H1 (cell line): Measurements from ENCODE around the gene SND1. TPM values are rescaled to one million over a fixed set of nuclear protein-coding genes. Genes with fewer than 3 reads are reported as not detected.

ENCODE experiments used
- CTCF ChIA-PET: fragments of 300-600 bp; sonication (Branson Sonifier 250); formaldehyde crosslinking; loops from one replicate; lab custom pipeline; 2021; ENCODE audit not compliant: partially characterized antibody; lab: Charles Lee
- POLR2A ChIA-PET: fragments of 300-600 bp; sonication (Branson Sonifier 250); formaldehyde crosslinking; loops from one replicate; lab custom pipeline; 2021; ENCODE audit warnings: inconsistent platforms; ENCODE audit not compliant: partially characterized antibody; lab: Charles Lee
- DNase-seq, 2 experiments: peaks; one replicate each; pipeline versions ENCODE4 v3.0.0 to v3.0.0-alpha.2; 2010 to 2022; ENCODE audit warnings: low spot score in 2 of 2, low read depth in 1 of 2, mixed read lengths in 1 of 2
- FAIRE-seq: peaks from 2 replicates; lab custom pipeline; 2011; peaks lifted over from hg19 to GRCh38; lab: Jason Lieb, UNC
- H2AFZ ChIP-seq: 2 replicates; pipeline ENCODE4 v1.8.1; 2012; ENCODE audit warnings: low read length, inconsistent platforms
- H2AK5ac ChIP-seq: 2 replicates; pipeline ENCODE4 v1.6.1; 2013; ENCODE audit warnings: low read depth, low read length
- H2BK120ac ChIP-seq: replicated peaks from 2 replicates; pipeline ENCODE3; 2013; ENCODE audit warnings: low read depth, low read length, inconsistent platforms
- H2BK12ac ChIP-seq: 2 replicates; pipeline ENCODE4 v1.6.1; 2013; ENCODE audit warnings: low read depth, low read length
- H2BK15ac ChIP-seq: 2 replicates; pipeline ENCODE4 v1.6.1; 2013; ENCODE audit warnings: low read length
- H2BK20ac ChIP-seq: 2 replicates; pipeline ENCODE4 v1.6.1; 2013; ENCODE audit warnings: low read length
- H2BK5ac ChIP-seq: 2 replicates; pipeline ENCODE4 v1.6.1; 2013; ENCODE audit warnings: low read depth, low read length
- H3K14ac ChIP-seq: 2 replicates; pipeline ENCODE4 v1.6.1; 2013; ENCODE audit warnings: inconsistent platforms; ENCODE audit not compliant: insufficient read length
- H3K18ac ChIP-seq: 2 replicates; pipeline ENCODE4 v1.6.1; 2013; ENCODE audit warnings: low read length; ENCODE audit errors: extremely low read depth
- H3K23ac ChIP-seq: 2 replicates; pipeline ENCODE4 v1.6.1; 2013; ENCODE audit warnings: inconsistent platforms; ENCODE audit not compliant: insufficient read length
- H3K23me2 ChIP-seq: 2 replicates; pipeline ENCODE4 v1.6.1; 2013; ENCODE audit warnings: low read depth, low read length
- H3K27ac ChIP-seq: 2 replicates; pipeline ENCODE4 v1.6.1; 2011; ENCODE audit warnings: low read depth, low read length, inconsistent platforms
- H3K27me3 ChIP-seq, 4 experiments: replicated peaks in 1 of 4; 1 replicate in 1 of 4; 2 replicates in 3 of 4; pipeline versions ENCODE4 v1.6.1 to v1.8.1; 2011 to 2013; ENCODE audit warnings: low read length in 3 of 4, mild to moderate bottlenecking in 3 of 4, inconsistent platforms in 2 of 4, mixed read lengths in 2 of 4, moderate library complexity in 1 of 4; ENCODE audit not compliant: control insufficient read depth in 3 of 4, insufficient read depth in 3 of 4; ENCODE audit errors: extremely low read depth in 1 of 4
- H3K36me3 ChIP-seq, 4 experiments: 2 replicates each; pipeline versions ENCODE4 v1.6.1 to v1.8.1; 2011 to 2013; ENCODE audit warnings: mild to moderate bottlenecking in 4 of 4, low read length in 3 of 4, moderate library complexity in 2 of 4, control low read depth in 1 of 4, inconsistent platforms in 1 of 4; ENCODE audit not compliant: insufficient read depth in 4 of 4, control insufficient read depth in 2 of 4
- H3K4ac ChIP-seq: replicated peaks from 2 replicates; pipeline ENCODE3; 2013; ENCODE audit warnings: low read length, low read depth, mixed read lengths, inconsistent platforms; ENCODE audit not compliant: insufficient read length
- H3K4me1 ChIP-seq, 4 experiments: replicated peaks in 1 of 4; 1 replicate in 1 of 4; 2 replicates in 3 of 4; pipeline versions ENCODE4 v1.6.1 to v1.8.1; 2011 to 2013; ENCODE audit warnings: low read length in 3 of 4, inconsistent platforms in 2 of 4, mixed read lengths in 1 of 4; ENCODE audit not compliant: insufficient read depth in 4 of 4, control insufficient read depth in 3 of 4
- H3K4me2 ChIP-seq, 2 experiments: 2 replicates each; pipeline versions ENCODE4 v1.6.1 to v1.8.1; 2011 to 2013; ENCODE audit warnings: low read depth in 2 of 2, low read length in 2 of 2, control low read depth in 1 of 2, inconsistent platforms in 1 of 2, mild to moderate bottlenecking in 1 of 2; ENCODE audit not compliant: insufficient read depth in 1 of 2
- H3K4me3 ChIP-seq, 4 experiments: fragments of 200-600, 300-600 bp in 1 of 4; sonication (generic), shearing (Covaris generic), sonication (Bioruptor Twin) in 1 of 4; 2 replicates each; pipeline versions ENCODE4 v1.5.1 to v1.8.1; 2011 to 2016; ENCODE audit warnings: low read length in 4 of 4, low read depth in 3 of 4, control low read depth in 2 of 4, inconsistent platforms in 2 of 4, mild to moderate bottlenecking in 2 of 4, mixed read lengths in 1 of 4, moderate library complexity in 1 of 4; ENCODE audit not compliant: insufficient read depth in 2 of 4; ENCODE audit errors: extremely low read depth in 1 of 4
- H3K56ac ChIP-seq: replicated peaks from 2 replicates; pipeline ENCODE3; 2013; ENCODE audit warnings: low read depth, mild to moderate bottlenecking, mixed read lengths, low read length, inconsistent platforms; ENCODE audit not compliant: insufficient read length
- H3K79me1 ChIP-seq: 2 replicates; pipeline ENCODE4 v1.6.1; 2013; ENCODE audit warnings: low read depth, low read length, control low read depth
- H3K79me2 ChIP-seq, 2 experiments: 2 replicates each; pipeline versions ENCODE4 v1.6.1 to v1.8.1; 2012 to 2013; ENCODE audit warnings: low read length in 2 of 2, mild to moderate bottlenecking in 2 of 2, inconsistent platforms in 1 of 2; ENCODE audit not compliant: insufficient read depth in 2 of 2, control insufficient read depth in 1 of 2
- H3K9ac ChIP-seq, 4 experiments: replicated peaks in 1 of 4; 1 replicate in 1 of 4; 2 replicates in 3 of 4; pipeline versions ENCODE4 v1.6.1 to v1.8.1; 2011 to 2013; ENCODE audit warnings: low read depth in 3 of 4, low read length in 3 of 4, control low read depth in 2 of 4, mild to moderate bottlenecking in 2 of 4, moderate library complexity in 2 of 4, inconsistent platforms in 1 of 4; ENCODE audit errors: extremely low read depth in 1 of 4
- H3K9me3 ChIP-seq, 2 experiments: 2 replicates each; pipeline versions ENCODE4 v1.6.1 to v1.8.1; 2012 to 2013; ENCODE audit warnings: mild to moderate bottlenecking in 2 of 2, moderate library complexity in 2 of 2, control low read depth in 1 of 2, inconsistent platforms in 1 of 2, low read depth in 1 of 2, low read length in 1 of 2, mixed read lengths in 1 of 2; ENCODE audit not compliant: insufficient read depth in 2 of 2
- H4K20me1 ChIP-seq, 2 experiments: replicated peaks in 1 of 2; 2 replicates each; pipeline versions ENCODE3 to v1.8.1; 2011 to 2013; ENCODE audit warnings: inconsistent platforms in 2 of 2, low read length in 2 of 2, mild to moderate bottlenecking in 1 of 2; ENCODE audit not compliant: insufficient read depth in 2 of 2, control insufficient read depth in 1 of 2
- H4K5ac ChIP-seq: 2 replicates; pipeline ENCODE4 v1.6.1; 2013; ENCODE audit warnings: low read length, low read depth, mixed read lengths, inconsistent platforms; ENCODE audit not compliant: insufficient read length
- H4K8ac ChIP-seq: 2 replicates; pipeline ENCODE4 v1.8.0; 2013; ENCODE audit warnings: mild to moderate bottlenecking, moderate library complexity, low read length, inconsistent platforms; ENCODE audit not compliant: insufficient read depth; ENCODE audit errors: extremely low read depth
- H4K91ac ChIP-seq: replicated peaks from 2 replicates; pipeline ENCODE3; 2013; ENCODE audit warnings: low read length, mixed read lengths, inconsistent platforms; ENCODE audit not compliant: insufficient read length
- BACH1 ChIP-seq: IDR thresholded peaks from 2 replicates; pipeline ENCODE4 v1.6.1; 2012; ENCODE audit warnings: low read length, improper control_type of control experiment
- CBX8 ChIP-seq: fragments of 300-800, 300-1000 bp; sonication (generic); IDR thresholded peaks from 2 replicates; pipeline ENCODE4 v1.7.1; 2016; ENCODE audit warnings: low read depth, low read length, borderline replicate concordance
- CEBPB ChIP-seq: IDR thresholded peaks from 2 replicates; pipeline ENCODE4 v1.6.1; 2012; ENCODE audit warnings: low read depth, low read length
- CTBP2 ChIP-seq: IDR thresholded peaks from 2 replicates; pipeline ENCODE4 v1.7.0; 2011; ENCODE audit warnings: borderline replicate concordance, mild to moderate bottlenecking, moderate library complexity, mixed read lengths, low read length; ENCODE audit not compliant: insufficient read depth, insufficient read length
- FOSL1 ChIP-seq: IDR thresholded peaks from 2 replicates; pipeline ENCODE4 v1.6.1; 2011; ENCODE audit warnings: mild to moderate bottlenecking, low read depth, low read length, moderate library complexity; ENCODE audit not compliant: insufficient read depth
- GABPA ChIP-seq: IDR thresholded peaks from 2 replicates; pipeline ENCODE4 v1.6.1; 2011; ENCODE audit warnings: mild to moderate bottlenecking, low read length, moderate library complexity, borderline replicate concordance; ENCODE audit not compliant: insufficient read depth
- SIN3A ChIP-seq, 2 experiments: IDR thresholded peaks in 1 of 2; conservative IDR thresholded peaks in 1 of 2; 2 replicates each; pipeline ENCODE4 v1.6.1; 2011 to 2012; ENCODE audit warnings: low read length in 2 of 2, improper control_type of control experiment in 1 of 2, low read depth in 1 of 2, mild to moderate bottlenecking in 1 of 2
- SIX5 ChIP-seq: IDR thresholded peaks from 2 replicates; pipeline ENCODE4 v1.6.1; 2011; ENCODE audit warnings: mild to moderate bottlenecking, low read depth, low read length
- YY1 ChIP-seq: IDR thresholded peaks from 2 replicates; pipeline ENCODE4 v1.6.1; 2011; ENCODE audit warnings: low read depth, mild to moderate bottlenecking, low read length
- WGBS, 2 experiments: shearing (Covaris generic) in 1 of 2; methylation state at CpG; one replicate each; pipeline versions ENCODE4 v1.1.6 to v1.1.7; 2013 to 2015; ENCODE audit warnings: low lambda C conversion rate in 2 of 2, mixed read lengths in 2 of 2, inconsistent platforms in 1 of 2, low coverage in 1 of 2, missing lambda C conversion rate in 1 of 2; ENCODE audit not compliant: insufficient replicate concordance in 2 of 2, insufficient coverage in 1 of 2, insufficient read length in 1 of 2; ENCODE audit errors: extremely low coverage in 1 of 2, missing lambda C conversion rate in 1 of 2; 5-methylcytosine and 5-hydroxymethylcytosine counted together
- polyA plus RNA-seq, 7 experiments: library from polyadenylated mRNA; depleted of rRNA in 3 of 7; stranded (reverse) in 5 of 7; unstranded in 2 of 7; fragments of >200 nt in 5 of 7; fragments of 200-250 nt in 2 of 7; gene quantifications; 1 replicate in 5 of 7; 2 replicates in 1 of 7; 4 replicates in 1 of 7; pipeline versions ENCODE4 v1.2.1 to v1.2.3, GENCODE V29; 2011 to 2013; ENCODE audit warnings: missing spikeins in 2 of 7, mixed read lengths in 2 of 7
- total RNA-seq: library from RNA; stranded (reverse); fragmentation: NEBNext Ultra II Directional; extraction: Animal tissue kit (Norgen Biotek cat#: 25700); gene quantifications from 2 replicates; pipeline ENCODE4 v1.2.1, GENCODE V29; 2021
- TF ChIP-seq, protein P1 (sequence below): IDR thresholded peaks from 2 replicates; pipeline ENCODE4 v1.6.1; 2011; ENCODE audit warnings: low read depth, mild to moderate bottlenecking, low read length; ENCODE audit not compliant: insufficient read depth
- TF ChIP-seq, protein P2 (sequence below): IDR thresholded peaks from 2 replicates; pipeline ENCODE4 v1.6.1; 2012; ENCODE audit warnings: inconsistent platforms
- TF ChIP-seq, protein P3 (sequence below): IDR thresholded peaks from 2 replicates; pipeline ENCODE4 v1.6.1; 2011; ENCODE audit warnings: low read length, improper control_type of control experiment

SND1 gene
- total and polyA plus RNA-seq, 2 of the 8 experiments (the other 6 are each of a cell fraction or from before 2014, with no cell fraction given), result 122 to 290 TPM

DNA sequence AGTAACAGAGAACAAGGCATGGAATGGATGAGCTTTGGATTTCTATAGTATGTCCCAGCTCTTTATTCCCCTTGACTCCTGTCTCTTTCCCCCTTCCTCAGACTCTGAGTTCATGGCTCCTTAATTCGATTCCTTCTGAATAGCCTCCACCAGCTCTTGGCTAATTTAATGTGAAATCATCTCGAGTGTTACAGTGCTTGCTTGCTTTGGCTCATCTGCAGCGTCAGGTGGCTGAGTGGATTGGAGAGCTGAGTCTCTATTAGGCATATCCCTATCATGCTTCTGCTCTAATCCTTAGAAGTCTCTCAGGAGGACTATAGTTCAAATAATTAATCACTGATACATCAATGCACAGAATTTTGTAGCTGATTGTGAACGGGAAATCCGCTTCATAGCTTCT is 244.7 kb downstream of the SND1 start:
- Histone ChIP-seq H2BK5ac (no peak overlapping the region), H3K18ac (no peak overlapping the region), H2AFZ (no peak overlapping the region), H3K23me2 (no peaks in the 10 kb centered on the region), H3K23ac (no peak overlapping the region), H3K27ac (no peak overlapping the region), H2BK20ac (no peak overlapping the region), H3K9ac (no peak overlapping the region), H3K4ac (no peak overlapping the region), H3K36me3 (peaks cover 0 to 8% (median 3%) of the 10 kb centered on the region in 4 experiments; a peak in 3 of 8 replicates), H2BK15ac (no peak overlapping the region), H4K5ac (no peak overlapping the region), H2AK5ac (no peak overlapping the region), H2BK12ac (no peak overlapping the region), H3K4me3 (no peak overlapping the region), H2BK120ac (no peak overlapping the region), H4K20me1 (peaks cover 2 to 7% of the 10 kb centered on the region in 2 experiments), H3K79me2 (peaks cover 0 to 15% of the 10 kb centered on the region in 2 experiments; a peak in 2 of 4 replicates), H3K9me3 (no peaks in the 10 kb centered on the region), H3K14ac (no peak overlapping the region), H3K4me2 (no peak overlapping the region), H3K4me1 (peaks cover 9 to 42% (median 18%) of the 10 kb centered on the region in 4 experiments; a peak in 6 of 7 replicates), H3K79me1 (no peaks in the 10 kb centered on the region), H4K8ac (no peak overlapping the region), H3K56ac (no peak overlapping the region), H3K27me3 (no peaks in the 10 kb centered on the region), H4K91ac (no peak overlapping the region)
- no peak for DNase-seq
- WGBS, 2 experiments, result 79% methylated on average over 5 of the region's 5 CpGs; no CpG with 5 or more reads in 1 of the 2 experiments
- ChIA-PET POLR2A (no interaction called here), CTCF (interaction anchor here (0.9 to 2.1 kb wide), 5 partner anchors 10 to 144 kb away, joined by 3 to 9 read pairs (median 4); no protein-coding TSS in a partner anchor)
- FAIRE-seq, result no peak
- TF ChIP-seq GABPA, result no peak
- TF ChIP-seq CTBP2, result no peak
- TF ChIP-seq BACH1, result no peak
- TF ChIP-seq CBX8, result no peak
- TF ChIP-seq FOSL1, result no peak
- TF ChIP-seq, protein P1, sequence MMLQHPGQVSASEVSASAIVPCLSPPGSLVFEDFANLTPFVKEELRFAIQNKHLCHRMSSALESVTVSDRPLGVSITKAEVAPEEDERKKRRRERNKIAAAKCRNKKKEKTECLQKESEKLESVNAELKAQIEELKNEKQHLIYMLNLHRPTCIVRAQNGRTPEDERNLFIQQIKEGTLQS, result no peak
- TF ChIP-seq, protein P2, sequence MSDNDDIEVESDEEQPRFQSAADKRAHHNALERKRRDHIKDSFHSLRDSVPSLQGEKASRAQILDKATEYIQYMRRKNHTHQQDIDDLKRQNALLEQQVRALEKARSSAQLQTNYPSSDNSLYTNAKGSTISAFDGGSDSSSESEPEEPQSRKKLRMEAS, result no peak
- TF ChIP-seq, protein P3, sequence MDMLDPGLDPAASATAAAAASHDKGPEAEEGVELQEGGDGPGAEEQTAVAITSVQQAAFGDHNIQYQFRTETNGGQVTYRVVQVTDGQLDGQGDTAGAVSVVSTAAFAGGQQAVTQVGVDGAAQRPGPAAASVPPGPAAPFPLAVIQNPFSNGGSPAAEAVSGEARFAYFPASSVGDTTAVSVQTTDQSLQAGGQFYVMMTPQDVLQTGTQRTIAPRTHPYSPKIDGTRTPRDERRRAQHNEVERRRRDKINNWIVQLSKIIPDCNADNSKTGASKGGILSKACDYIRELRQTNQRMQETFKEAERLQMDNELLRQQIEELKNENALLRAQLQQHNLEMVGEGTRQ, result no peak
- TF ChIP-seq YY1, result no peak
- no peak for TF ChIP-seq SIN3A (conservative IDR thresholded peaks at IDR 0.05 in 1 of 2, IDR thresholded peaks at IDR 0.05 in 1 of 2; ENCODE audit: low read depth in 1 of 2, low read length in 2 of 2)
- TF ChIP-seq SIX5, result no peak
- no peak for TF ChIP-seq CEBPB
